GM23338 (cell line): ENCODE results near the gene RAC2. TPM values are rescaled to one million over a fixed set of nuclear protein-coding genes. Genes with fewer than 3 reads are reported as not detected.

ENCODE experiments used
- ATAC-seq: fragments of 200-7000 bp; cut with Tn5 transposase; 3 replicates; pipeline ENCODE4 v1.9.1; 2020
- DNase-seq: peaks from one replicate; pipeline ENCODE4 v3.0.0-alpha.2; 2015; ENCODE audit warnings: low spot score
- H2AFZ ChIP-seq: fragments of 200-600 bp; sonication (generic); 2 replicates; pipeline ENCODE4 v1.8.0; 2016; ENCODE audit warnings: antibody characterized with exemption, mild to moderate bottlenecking, moderate library complexity
- H3F3A ChIP-seq: fragments of 200-600 bp; sonication (generic); replicated peaks from 2 replicates; pipeline ENCODE4 v1.8.0; 2017; ENCODE audit warnings: antibody characterized with exemption, mixed run types, low read depth
- H3K27ac ChIP-seq: fragments of 200-600 bp; sonication (generic); 2 replicates; pipeline ENCODE4 v1.6.1; 2016; ENCODE audit warnings: low read depth
- H3K27me3 ChIP-seq: fragments of 200-600 bp; sonication (generic); 2 replicates; pipeline ENCODE4 v1.8.0; 2016; ENCODE audit warnings: mild to moderate bottlenecking, mixed run types, moderate library complexity; ENCODE audit not compliant: insufficient read depth
- H3K36me3 ChIP-seq: fragments of 200-600 bp; sonication (generic); 2 replicates; pipeline ENCODE4 v1.8.0; 2016; ENCODE audit warnings: mild to moderate bottlenecking; ENCODE audit not compliant: insufficient read depth
- H3K4me1 ChIP-seq: fragments of 200-600 bp; sonication (generic); 2 replicates; pipeline ENCODE4 v1.8.0; 2016; ENCODE audit warnings: mild to moderate bottlenecking, moderate library complexity; ENCODE audit not compliant: insufficient read depth
- H3K4me2 ChIP-seq: fragments of 200-600 bp; sonication (generic); 2 replicates; pipeline ENCODE4 v1.7.1; 2017; ENCODE audit warnings: mixed run types
- H3K4me3 ChIP-seq: fragments of 200-600 bp; sonication (generic); 2 replicates; pipeline ENCODE4 v1.6.1; 2016; ENCODE audit warnings: mixed run types
- H3K79me2 ChIP-seq: fragments of 200-600 bp; sonication (generic); replicated peaks from 2 replicates; pipeline ENCODE4 v1.8.0; 2017; ENCODE audit warnings: mild to moderate bottlenecking; ENCODE audit not compliant: insufficient read depth
- H3K9me2 ChIP-seq: fragments of 200-600 bp; sonication (generic); 2 replicates; pipeline ENCODE4 v1.8.0; 2017; ENCODE audit not compliant: insufficient read depth
- H4K20me1 ChIP-seq: fragments of 200-600 bp; sonication (generic); replicated peaks from 2 replicates; pipeline ENCODE4 v1.8.0; 2017; ENCODE audit warnings: mild to moderate bottlenecking; ENCODE audit not compliant: insufficient read depth
- H3K27ac Mint-ChIP-seq: 2 replicates; pipeline ENCODE4 v1.8.0; 2020; ENCODE audit warnings: inconsistent platforms, mild to moderate bottlenecking, moderate library complexity, mixed read lengths
- H3K27me3 Mint-ChIP-seq: 3 replicates; pipeline ENCODE4 v1.8.0; 2022; ENCODE audit warnings: low read depth, mild to moderate bottlenecking, moderate library complexity, mixed read lengths, inconsistent platforms; ENCODE audit not compliant: insufficient read depth, poor library complexity
- H3K36me3 Mint-ChIP-seq: 3 replicates; pipeline ENCODE4 v1.8.0; 2021; ENCODE audit warnings: low read depth, mild to moderate bottlenecking, inconsistent platforms, moderate library complexity, mixed read lengths
- H3K4me1 Mint-ChIP-seq: 3 replicates; pipeline ENCODE4 v1.8.0; 2020; ENCODE audit warnings: mild to moderate bottlenecking, inconsistent platforms, mixed read lengths
- H3K4me3 Mint-ChIP-seq: 3 replicates; pipeline ENCODE4 v1.8.0; 2021; ENCODE audit warnings: moderate library complexity, mild to moderate bottlenecking, inconsistent platforms, mixed read lengths
- H3K9me3 Mint-ChIP-seq: 3 replicates; pipeline ENCODE4 v1.8.0; 2020; ENCODE audit warnings: moderate library complexity, mild to moderate bottlenecking, inconsistent platforms, mixed read lengths
- CREB1 ChIP-seq: fragments of 250-450 bp; sonication (Bioruptor Pico); IDR thresholded peaks from 2 replicates; pipeline ENCODE4 v1.5.0; 2020; ENCODE audit warnings: low read depth, mild to moderate bottlenecking, moderate library complexity
- EZH2 ChIP-seq: fragments of 200-600 bp; sonication (generic); IDR thresholded peaks from one replicate; pipeline ENCODE4 v1.8.0; 2017; ENCODE audit warnings: antibody characterized with exemption, mild to moderate bottlenecking, low read depth; ENCODE audit not compliant: unreplicated experiment
- EZH2phosphoT487 ChIP-seq: fragments of 200-600 bp; sonication (generic); IDR thresholded peaks from one replicate; pipeline ENCODE4 v1.8.1; 2018; ENCODE audit warnings: antibody characterized with exemption; ENCODE audit not compliant: unreplicated experiment
- NANOG ChIP-seq: IDR thresholded peaks from 2 replicates; pipeline ENCODE4 v1.6.1; 2016; ENCODE audit warnings: antibody characterized with exemption, borderline replicate concordance
- POLR2AphosphoS5 ChIP-seq: IDR thresholded peaks from 2 replicates; pipeline ENCODE4 v1.6.1; 2016; ENCODE audit warnings: antibody characterized with exemption, low read depth
- ZNF114 ChIP-seq: fragments of 250-450 bp; sonication (Bioruptor Pico); IDR thresholded peaks from 2 replicates; pipeline ENCODE4 v1.5.0; 2020; ENCODE audit warnings: mild to moderate bottlenecking, moderate library complexity
- ZNF331 ChIP-seq: fragments of 250-450 bp; sonication (Bioruptor Pico); IDR thresholded peaks from 2 replicates; pipeline ENCODE4 v1.5.0; 2020; ENCODE audit warnings: low read depth, mild to moderate bottlenecking, moderate library complexity
- polyA plus RNA-seq: library from polyadenylated mRNA; unstranded; fragments of >200 nt; fragmentation: Nextera tagmentation; extraction: Ambion mirVana; gene quantifications from 2 replicates; pipeline ENCODE4 v1.2.1, GENCODE V29; 2016
- total RNA-seq: library from RNA; depleted of rRNA; stranded (reverse); fragments of >200 nt; shearing (Covaris generic); gene quantifications from 2 replicates; pipeline ENCODE4 v1.2.3, GENCODE V29; 2014
- TF ChIP-seq, protein P1 (sequence below): IDR thresholded peaks from one replicate; pipeline ENCODE4 v1.6.1; 2018; ENCODE audit warnings: antibody characterized with exemption; ENCODE audit not compliant: unreplicated experiment
- TF ChIP-seq, protein P2 (sequence below), 2 experiments: fragments of 200-600 bp in 1 of 2; sonication (generic) in 1 of 2; conservative IDR thresholded peaks; 2 replicates each; pipeline versions ENCODE4 v1.5.1 to v1.6.1; 2016 to 2017; ENCODE audit warnings: antibody characterized with exemption in 2 of 2, low read depth in 2 of 2, mild to moderate bottlenecking in 2 of 2, moderate library complexity in 1 of 2
- TF ChIP-seq, protein P3 (sequence below): IDR thresholded peaks from 2 replicates; pipeline ENCODE4 v1.6.1; 2016; ENCODE audit warnings: antibody characterized with exemption
- TF ChIP-seq, protein P4 (sequence below): fragments of 250-450 bp; sonication (Bioruptor Pico); IDR thresholded peaks from 2 replicates; pipeline ENCODE4 v1.5.0; 2020; ENCODE audit warnings: mild to moderate bottlenecking, moderate library complexity

Gene RAC2
- total and polyA plus RNA-seq, 2 experiments from 2014 or later = 2.4 to 2.7 TPM

DNA sequence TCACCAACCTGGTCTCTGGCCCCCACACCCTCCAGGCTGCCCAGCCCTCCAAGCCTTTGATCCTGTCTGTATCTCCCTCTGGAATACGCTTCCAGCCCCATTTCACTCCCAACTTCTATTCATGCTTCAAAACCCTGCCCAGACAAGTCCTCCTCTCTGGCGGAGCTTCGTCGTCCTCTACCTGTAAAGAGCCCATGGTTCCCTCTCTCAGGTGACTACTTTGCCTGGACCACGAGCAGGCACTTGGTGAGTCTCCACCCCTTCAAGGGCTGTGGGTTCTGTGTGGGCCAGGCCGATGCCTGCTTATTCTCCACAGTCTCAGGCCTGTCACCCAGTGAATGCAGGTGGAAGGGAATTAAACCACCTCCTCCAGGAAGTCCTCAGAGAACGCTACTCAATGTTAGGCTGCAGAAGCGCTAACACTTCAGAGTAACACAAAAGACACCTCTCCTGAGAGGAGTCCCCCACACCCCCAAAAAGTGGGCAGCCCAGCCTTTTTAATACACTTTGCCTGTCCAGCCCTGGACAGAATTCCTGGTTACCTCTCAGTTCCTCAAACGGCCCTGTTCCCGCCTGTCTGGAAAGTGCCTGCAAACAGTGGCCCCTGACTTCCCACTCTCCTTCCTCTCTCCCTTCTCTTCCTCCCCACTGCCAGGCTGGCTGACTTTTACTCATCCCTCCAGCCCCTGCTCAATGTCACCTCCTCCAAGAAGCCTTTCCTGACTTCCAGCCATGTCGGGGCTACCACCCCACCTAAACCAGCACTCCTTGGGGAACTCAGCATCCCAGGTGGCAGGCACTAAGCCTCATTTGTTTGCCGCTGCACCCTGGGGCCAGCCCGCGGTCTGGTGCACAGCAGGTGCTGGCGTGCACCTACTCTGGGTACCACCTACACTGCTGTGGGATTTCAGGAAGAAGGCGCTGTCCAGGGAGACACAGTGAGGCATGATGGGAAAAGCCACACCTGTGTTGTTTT is 9.0 kb downstream of the RAC2 start:
- Mint-ChIP-seq H3K9me3 (no peaks in the 10 kb centered on the region), H3K4me1 (peaks cover 12% of the 10 kb centered on the region), H3K4me3 (no peak overlapping the region), H3K27me3 (peaks cover 14% of the 10 kb centered on the region), H3K36me3 (no peaks in the 10 kb centered on the region), H3K27ac (no peak overlapping the region)
- TF ChIP-seq, protein P1, sequence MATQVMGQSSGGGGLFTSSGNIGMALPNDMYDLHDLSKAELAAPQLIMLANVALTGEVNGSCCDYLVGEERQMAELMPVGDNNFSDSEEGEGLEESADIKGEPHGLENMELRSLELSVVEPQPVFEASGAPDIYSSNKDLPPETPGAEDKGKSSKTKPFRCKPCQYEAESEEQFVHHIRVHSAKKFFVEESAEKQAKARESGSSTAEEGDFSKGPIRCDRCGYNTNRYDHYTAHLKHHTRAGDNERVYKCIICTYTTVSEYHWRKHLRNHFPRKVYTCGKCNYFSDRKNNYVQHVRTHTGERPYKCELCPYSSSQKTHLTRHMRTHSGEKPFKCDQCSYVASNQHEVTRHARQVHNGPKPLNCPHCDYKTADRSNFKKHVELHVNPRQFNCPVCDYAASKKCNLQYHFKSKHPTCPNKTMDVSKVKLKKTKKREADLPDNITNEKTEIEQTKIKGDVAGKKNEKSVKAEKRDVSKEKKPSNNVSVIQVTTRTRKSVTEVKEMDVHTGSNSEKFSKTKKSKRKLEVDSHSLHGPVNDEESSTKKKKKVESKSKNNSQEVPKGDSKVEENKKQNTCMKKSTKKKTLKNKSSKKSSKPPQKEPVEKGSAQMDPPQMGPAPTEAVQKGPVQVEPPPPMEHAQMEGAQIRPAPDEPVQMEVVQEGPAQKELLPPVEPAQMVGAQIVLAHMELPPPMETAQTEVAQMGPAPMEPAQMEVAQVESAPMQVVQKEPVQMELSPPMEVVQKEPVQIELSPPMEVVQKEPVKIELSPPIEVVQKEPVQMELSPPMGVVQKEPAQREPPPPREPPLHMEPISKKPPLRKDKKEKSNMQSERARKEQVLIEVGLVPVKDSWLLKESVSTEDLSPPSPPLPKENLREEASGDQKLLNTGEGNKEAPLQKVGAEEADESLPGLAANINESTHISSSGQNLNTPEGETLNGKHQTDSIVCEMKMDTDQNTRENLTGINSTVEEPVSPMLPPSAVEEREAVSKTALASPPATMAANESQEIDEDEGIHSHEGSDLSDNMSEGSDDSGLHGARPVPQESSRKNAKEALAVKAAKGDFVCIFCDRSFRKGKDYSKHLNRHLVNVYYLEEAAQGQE = no peak
- no peak for TF ChIP-seq EZH2
- no peak for TF ChIP-seq EZH2phosphoT487
- TF ChIP-seq, protein P2, sequence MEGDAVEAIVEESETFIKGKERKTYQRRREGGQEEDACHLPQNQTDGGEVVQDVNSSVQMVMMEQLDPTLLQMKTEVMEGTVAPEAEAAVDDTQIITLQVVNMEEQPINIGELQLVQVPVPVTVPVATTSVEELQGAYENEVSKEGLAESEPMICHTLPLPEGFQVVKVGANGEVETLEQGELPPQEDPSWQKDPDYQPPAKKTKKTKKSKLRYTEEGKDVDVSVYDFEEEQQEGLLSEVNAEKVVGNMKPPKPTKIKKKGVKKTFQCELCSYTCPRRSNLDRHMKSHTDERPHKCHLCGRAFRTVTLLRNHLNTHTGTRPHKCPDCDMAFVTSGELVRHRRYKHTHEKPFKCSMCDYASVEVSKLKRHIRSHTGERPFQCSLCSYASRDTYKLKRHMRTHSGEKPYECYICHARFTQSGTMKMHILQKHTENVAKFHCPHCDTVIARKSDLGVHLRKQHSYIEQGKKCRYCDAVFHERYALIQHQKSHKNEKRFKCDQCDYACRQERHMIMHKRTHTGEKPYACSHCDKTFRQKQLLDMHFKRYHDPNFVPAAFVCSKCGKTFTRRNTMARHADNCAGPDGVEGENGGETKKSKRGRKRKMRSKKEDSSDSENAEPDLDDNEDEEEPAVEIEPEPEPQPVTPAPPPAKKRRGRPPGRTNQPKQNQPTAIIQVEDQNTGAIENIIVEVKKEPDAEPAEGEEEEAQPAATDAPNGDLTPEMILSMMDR (conservative IDR thresholded peaks at IDR 0.05; ENCODE audit: low read depth in 2 of 2) = no peak
- no peak for TF ChIP-seq ZNF331 (CRISPR knock-in tag)
- TF ChIP-seq NANOG = no peak
- TF ChIP-seq, protein P3, sequence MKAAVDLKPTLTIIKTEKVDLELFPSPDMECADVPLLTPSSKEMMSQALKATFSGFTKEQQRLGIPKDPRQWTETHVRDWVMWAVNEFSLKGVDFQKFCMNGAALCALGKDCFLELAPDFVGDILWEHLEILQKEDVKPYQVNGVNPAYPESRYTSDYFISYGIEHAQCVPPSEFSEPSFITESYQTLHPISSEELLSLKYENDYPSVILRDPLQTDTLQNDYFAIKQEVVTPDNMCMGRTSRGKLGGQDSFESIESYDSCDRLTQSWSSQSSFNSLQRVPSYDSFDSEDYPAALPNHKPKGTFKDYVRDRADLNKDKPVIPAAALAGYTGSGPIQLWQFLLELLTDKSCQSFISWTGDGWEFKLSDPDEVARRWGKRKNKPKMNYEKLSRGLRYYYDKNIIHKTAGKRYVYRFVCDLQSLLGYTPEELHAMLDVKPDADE = no peak
- TF ChIP-seq, protein P4, sequence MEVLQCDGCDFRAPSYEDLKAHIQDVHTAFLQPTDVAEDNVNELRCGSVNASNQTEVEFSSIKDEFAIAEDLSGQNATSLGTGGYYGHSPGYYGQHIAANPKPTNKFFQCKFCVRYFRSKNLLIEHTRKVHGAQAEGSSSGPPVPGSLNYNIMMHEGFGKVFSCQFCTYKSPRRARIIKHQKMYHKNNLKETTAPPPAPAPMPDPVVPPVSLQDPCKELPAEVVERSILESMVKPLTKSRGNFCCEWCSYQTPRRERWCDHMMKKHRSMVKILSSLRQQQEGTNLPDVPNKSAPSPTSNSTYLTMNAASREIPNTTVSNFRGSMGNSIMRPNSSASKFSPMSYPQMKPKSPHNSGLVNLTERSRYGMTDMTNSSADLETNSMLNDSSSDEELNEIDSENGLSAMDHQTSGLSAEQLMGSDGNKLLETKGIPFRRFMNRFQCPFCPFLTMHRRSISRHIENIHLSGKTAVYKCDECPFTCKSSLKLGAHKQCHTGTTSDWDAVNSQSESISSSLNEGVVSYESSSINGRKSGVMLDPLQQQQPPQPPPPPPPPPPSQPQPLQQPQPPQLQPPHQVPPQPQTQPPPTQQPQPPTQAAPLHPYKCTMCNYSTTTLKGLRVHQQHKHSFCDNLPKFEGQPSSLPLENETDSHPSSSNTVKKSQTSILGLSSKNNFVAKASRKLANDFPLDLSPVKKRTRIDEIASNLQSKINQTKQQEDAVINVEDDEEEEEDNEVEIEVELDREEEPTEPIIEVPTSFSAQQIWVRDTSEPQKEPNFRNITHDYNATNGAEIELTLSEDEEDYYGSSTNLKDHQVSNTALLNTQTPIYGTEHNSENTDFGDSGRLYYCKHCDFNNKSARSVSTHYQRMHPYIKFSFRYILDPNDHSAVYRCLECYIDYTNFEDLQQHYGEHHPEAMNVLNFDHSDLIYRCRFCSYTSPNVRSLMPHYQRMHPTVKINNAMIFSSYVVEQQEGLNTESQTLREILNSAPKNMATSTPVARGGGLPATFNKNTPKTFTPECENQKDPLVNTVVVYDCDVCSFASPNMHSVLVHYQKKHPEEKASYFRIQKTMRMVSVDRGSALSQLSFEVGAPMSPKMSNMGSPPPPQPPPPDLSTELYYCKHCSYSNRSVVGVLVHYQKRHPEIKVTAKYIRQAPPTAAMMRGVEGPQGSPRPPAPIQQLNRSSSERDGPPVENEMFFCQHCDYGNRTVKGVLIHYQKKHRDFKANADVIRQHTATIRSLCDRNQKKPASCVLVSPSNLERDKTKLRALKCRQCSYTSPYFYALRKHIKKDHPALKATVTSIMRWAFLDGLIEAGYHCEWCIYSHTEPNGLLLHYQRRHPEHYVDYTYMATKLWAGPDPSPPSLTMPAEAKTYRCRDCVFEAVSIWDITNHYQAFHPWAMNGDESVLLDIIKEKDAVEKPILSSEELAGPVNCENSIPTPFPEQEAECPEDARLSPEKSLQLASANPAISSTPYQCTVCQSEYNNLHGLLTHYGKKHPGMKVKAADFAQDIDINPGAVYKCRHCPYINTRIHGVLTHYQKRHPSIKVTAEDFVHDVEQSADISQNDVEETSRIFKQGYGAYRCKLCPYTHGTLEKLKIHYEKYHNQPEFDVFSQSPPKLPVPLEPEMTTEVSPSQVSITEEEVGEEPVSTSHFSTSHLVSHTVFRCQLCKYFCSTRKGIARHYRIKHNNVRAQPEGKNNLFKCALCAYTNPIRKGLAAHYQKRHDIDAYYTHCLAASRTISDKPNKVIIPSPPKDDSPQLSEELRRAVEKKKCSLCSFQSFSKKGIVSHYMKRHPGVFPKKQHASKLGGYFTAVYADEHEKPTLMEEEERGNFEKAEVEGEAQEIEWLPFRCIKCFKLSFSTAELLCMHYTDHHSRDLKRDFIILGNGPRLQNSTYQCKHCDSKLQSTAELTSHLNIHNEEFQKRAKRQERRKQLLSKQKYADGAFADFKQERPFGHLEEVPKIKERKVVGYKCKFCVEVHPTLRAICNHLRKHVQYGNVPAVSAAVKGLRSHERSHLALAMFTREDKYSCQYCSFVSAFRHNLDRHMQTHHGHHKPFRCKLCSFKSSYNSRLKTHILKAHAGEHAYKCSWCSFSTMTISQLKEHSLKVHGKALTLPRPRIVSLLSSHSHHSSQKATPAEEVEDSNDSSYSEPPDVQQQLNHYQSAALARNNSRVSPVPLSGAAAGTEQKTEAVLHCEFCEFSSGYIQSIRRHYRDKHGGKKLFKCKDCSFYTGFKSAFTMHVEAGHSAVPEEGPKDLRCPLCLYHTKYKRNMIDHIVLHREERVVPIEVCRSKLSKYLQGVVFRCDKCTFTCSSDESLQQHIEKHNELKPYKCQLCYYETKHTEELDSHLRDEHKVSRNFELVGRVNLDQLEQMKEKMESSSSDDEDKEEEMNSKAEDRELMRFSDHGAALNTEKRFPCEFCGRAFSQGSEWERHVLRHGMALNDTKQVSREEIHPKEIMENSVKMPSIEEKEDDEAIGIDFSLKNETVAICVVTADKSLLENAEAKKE (CRISPR knock-in tag) = no peak
- no peak for TF ChIP-seq CREB1
- no peak for TF ChIP-seq ZNF114 (CRISPR knock-in tag)
- no peak for TF ChIP-seq POLR2AphosphoS5
- Histone ChIP-seq H3F3A (no peaks in the 10 kb centered on the region), H2AFZ (no peak overlapping the region), H3K4me3 (no peak overlapping the region), H3K36me3 (no peaks in the 10 kb centered on the region), H3K4me2 (no peak overlapping the region), H3K79me2 (no peaks in the 10 kb centered on the region), H3K9me2 (no peaks in the 10 kb centered on the region), H3K4me1 (no peaks in the 10 kb centered on the region), H3K27ac (no peak overlapping the region), H3K27me3 (no peaks in the 10 kb centered on the region), H4K20me1 (no peaks in the 10 kb centered on the region)
- DNase-seq = no peak
- no peak for ATAC-seq
